GM12878 (cell line): ENCODE data around the gene BBLN. TPM values are rescaled to one million over a fixed set of nuclear protein-coding genes. Genes with fewer than 3 reads are reported as not detected.

Experiments used
- ATAC-seq: fragments of 200-7000 bp; cut with Tn5 transposase; 3 replicates; pipeline ENCODE4 v1.9.1; 2020; ENCODE audit warnings: mild to moderate bottlenecking, moderate library complexity
- BruUV-seq: library from RNA; stranded (reverse); fragments of 400-500 nt; replicated peaks from 2 replicates; lab custom pipeline; 2021; lab: Mats Ljungman, UMichigan
- CTCF ChIA-PET: fragments of 300-600 bp; sonication (Branson Sonifier 250); formaldehyde crosslinking; extraction: SDS; loops from one replicate; lab custom pipeline; 2021; ENCODE audit warnings: inconsistent platforms; lab: Yijun Ruan, JAX
- POLR2A ChIA-PET: fragments of 350-600 bp; formaldehyde crosslinking; extraction: SDS; loops from one replicate; lab custom pipeline; 2021; ENCODE audit warnings: inconsistent platforms; lab: Charles Lee
- RAD21 ChIA-PET: fragments of 300-600 bp; sonication (Branson Sonifier 250); formaldehyde crosslinking; loops from one replicate; lab custom pipeline; 2023; ENCODE audit warnings: antibody characterized with exemption; ENCODE audit not compliant: unreplicated experiment; lab: Charles Lee
- SMC1A ChIA-PET: fragments of 300-600 bp; sonication (Branson Sonifier 250); formaldehyde crosslinking; loops from one replicate; lab custom pipeline; 2023; ENCODE audit not compliant: unreplicated experiment, uncharacterized antibody; lab: Charles Lee
- DNase-seq: peaks from one replicate; pipeline ENCODE4 v3.0.0-alpha.2; 2011; ENCODE audit warnings: low read depth, low spot score
- FAIRE-seq: peaks from 3 replicates; lab custom pipeline; 2011; peaks lifted over from hg19 to GRCh38; lab: Jason Lieb, UNC
- H2AFZ ChIP-seq: 2 replicates; pipeline ENCODE4 v1.6.0; 2011; ENCODE audit warnings: low read depth, low read length, control low read depth; ENCODE audit not compliant: control insufficient read depth
- H3K27ac ChIP-seq: 2 replicates; pipeline ENCODE4 v1.5.1; 2011; ENCODE audit warnings: control low read depth; ENCODE audit not compliant: control insufficient read depth, insufficient read depth
- H3K27me3 ChIP-seq, 2 experiments: replicated peaks in 1 of 2; 2 replicates each; pipeline versions ENCODE4 v1.6.0 to v1.6.1; 2011; ENCODE audit warnings: low read length in 1 of 2; ENCODE audit not compliant: control insufficient read depth in 2 of 2, insufficient read depth in 2 of 2
- H3K36me3 ChIP-seq, 2 experiments: 2 replicates each; pipeline ENCODE4 v1.5.1; 2011; ENCODE audit warnings: low read length in 1 of 2; ENCODE audit not compliant: control insufficient read depth in 2 of 2, insufficient read depth in 2 of 2
- H3K4me1 ChIP-seq: 2 replicates; pipeline ENCODE4 v1.6.1; 2011; ENCODE audit warnings: mild to moderate bottlenecking, low read length, moderate library complexity, mixed read lengths; ENCODE audit not compliant: control insufficient read depth, insufficient read depth
- H3K4me2 ChIP-seq: 2 replicates; pipeline ENCODE4 v1.6.0; 2011; ENCODE audit warnings: control low read depth; ENCODE audit not compliant: control insufficient read depth, insufficient read depth
- H3K4me3 ChIP-seq: fragments of 200-600 bp; sonication (generic); 2 replicates; pipeline ENCODE4 v1.5.1; 2016
- H3K79me2 ChIP-seq: 2 replicates; pipeline ENCODE4 v1.6.0; 2011; ENCODE audit warnings: low read length; ENCODE audit not compliant: control insufficient read depth, insufficient read depth
- H3K9ac ChIP-seq: 2 replicates; pipeline ENCODE4 v1.8.0; 2011; ENCODE audit warnings: low read length, control low read depth, mixed read lengths; ENCODE audit not compliant: control insufficient read depth, insufficient read depth
- H3K9me3 ChIP-seq: replicated peaks from 3 replicates; pipeline ENCODE4 v1.5.1; 2011; ENCODE audit warnings: mild to moderate bottlenecking, low read length; ENCODE audit not compliant: control insufficient read depth, insufficient read depth
- H4K20me1 ChIP-seq: 2 replicates; pipeline ENCODE4 v1.6.0; 2011; ENCODE audit not compliant: control insufficient read depth, insufficient read depth
- CHD2 ChIP-seq: IDR thresholded peaks from 2 replicates; pipeline ENCODE4 v1.6.1; 2011; ENCODE audit warnings: low read depth, low read length, improper control_type of control experiment, borderline replicate concordance
- EED ChIP-seq: sonication (generic); IDR thresholded peaks from 2 replicates; pipeline ENCODE4 v1.6.1; 2016; ENCODE audit warnings: antibody characterized with exemption, low read depth
- GABPA ChIP-seq: IDR thresholded peaks from 2 replicates; pipeline ENCODE4 v1.6.1; 2014; ENCODE audit warnings: antibody characterized with exemption, low read depth, mild to moderate bottlenecking, inconsistent platforms
- HDAC6 ChIP-seq: fragments of 200-600 bp; sonication (generic); IDR thresholded peaks from one replicate; pipeline ENCODE4 v1.8.0; 2017; ENCODE audit warnings: antibody characterized with exemption; ENCODE audit not compliant: unreplicated experiment
- HDGF ChIP-seq: fragments of 450-650 bp; IDR thresholded peaks from 2 replicates; pipeline ENCODE4 v1.6.1; 2016; ENCODE audit warnings: antibody characterized with exemption
- IKZF1 ChIP-seq: fragments of 450-650 bp; conservative IDR thresholded peaks from 2 replicates; pipeline ENCODE4 v1.6.1; 2017; ENCODE audit warnings: antibody characterized with exemption, mild to moderate bottlenecking
- NFIC ChIP-seq: IDR thresholded peaks from 2 replicates; pipeline ENCODE4 v1.6.1; 2012; ENCODE audit warnings: low read depth, mild to moderate bottlenecking, inconsistent platforms, low read length, moderate library complexity
- NR2F1 ChIP-seq: fragments of 450-650 bp; conservative IDR thresholded peaks from 2 replicates; pipeline ENCODE4 v1.6.1; 2017; ENCODE audit warnings: mild to moderate bottlenecking
- RAD21 ChIP-seq: IDR thresholded peaks from 2 replicates; pipeline ENCODE4 v1.6.1; 2011; ENCODE audit warnings: mild to moderate bottlenecking, low read depth, low read length, moderate library complexity; ENCODE audit not compliant: insufficient read depth
- SRF ChIP-seq, 2 experiments: IDR thresholded peaks; 2 replicates each; pipeline ENCODE4 v1.6.1; 2011; ENCODE audit warnings: low read depth in 2 of 2, low read length in 2 of 2, mild to moderate bottlenecking in 1 of 2, moderate library complexity in 1 of 2
- SUZ12 ChIP-seq: fragments of 200-600 bp; sonication (generic); IDR thresholded peaks from one replicate; pipeline ENCODE4 v1.6.1; 2018; ENCODE audit warnings: antibody characterized with exemption, mild to moderate bottlenecking; ENCODE audit not compliant: unreplicated experiment
- ZBED1 ChIP-seq: IDR thresholded peaks from 2 replicates; pipeline ENCODE4 v1.6.1; 2016; ENCODE audit warnings: borderline replicate concordance
- ZNF207 ChIP-seq: fragments of 450-650 bp; IDR thresholded peaks from 2 replicates; pipeline ENCODE4 v1.6.1; 2014; ENCODE audit warnings: antibody characterized with exemption, mild to moderate bottlenecking, borderline replicate concordance
- ZNF24 ChIP-seq: fragments of 450-650 bp; IDR thresholded peaks from 2 replicates; pipeline ENCODE4 v1.6.1; 2017; ENCODE audit warnings: antibody characterized with exemption, mild to moderate bottlenecking
- ZNF384 ChIP-seq: IDR thresholded peaks from 2 replicates; pipeline ENCODE4 v1.6.1; 2012; ENCODE audit warnings: low read depth, mild to moderate bottlenecking, low read length, improper control_type of control experiment, borderline replicate concordance
- WGBS: methylation state at CpG from one replicate; pipeline ENCODE4 v1.1.6; 2016; ENCODE audit warnings: low lambda C conversion rate; ENCODE audit not compliant: insufficient replicate concordance, insufficient coverage; ENCODE audit errors: missing lambda C conversion rate; 5-methylcytosine and 5-hydroxymethylcytosine counted together
- in situ Hi-C: fragments of 300-500 bp; cut with MboI; formaldehyde crosslinking; loops from 9 replicates; pipeline ENCODE4 v1.14.3; 2018; ENCODE audit warnings: mixed read lengths
- intact Hi-C: fragments of 100-400 bp; cut with micrococcal nuclease; formaldehyde crosslinking; loops from one replicate; pipeline ENCODE4 v1.14.2; 2022; ENCODE audit not compliant: unreplicated experiment
- polyA plus RNA-seq, 11 experiments: library from polyadenylated mRNA; depleted of rRNA in 4 of 11; unstranded in 6 of 11; stranded (reverse) in 5 of 11; fragments of >200 nt; fragmentation: Nextera tagmentation in 4 of 11; fragmentation: Illumina TruSeq in 1 of 11; extraction: Ambion mirVana in 4 of 11; extraction: Trizol in 1 of 11; gene quantifications; 1 replicate in 1 of 11; 2 replicates in 10 of 11; pipeline versions ENCODE4 v1.2.1 to v1.2.3, GENCODE V29; 2011 to 2016; ENCODE audit warnings: inconsistent platforms in 2 of 11, missing spikeins in 2 of 11, low read depth in 1 of 11
- total RNA-seq, 4 experiments: library from RNA; depleted of rRNA in 3 of 4; stranded (reverse); fragments of >200 nt in 3 of 4; fragmentation: Illumina TruSeq in 1 of 4; extraction: Trizol in 1 of 4; gene quantifications; 2 replicates each; pipeline versions ENCODE4 v1.2.1 to v1.2.3, GENCODE V29; 2013 to 2021
- TF ChIP-seq, protein P1 (sequence below): fragments of 450-650 bp; IDR thresholded peaks from 2 replicates; pipeline ENCODE4 v1.6.1; 2017; ENCODE audit warnings: borderline replicate concordance
- TF ChIP-seq, protein P2 (sequence below): fragments of 150-350 bp; IDR thresholded peaks from 2 replicates; pipeline ENCODE4 v1.6.1; 2014; ENCODE audit warnings: mild to moderate bottlenecking, low read depth, low read length
- TF ChIP-seq, protein P3 (sequence below): fragments of 450-650 bp; IDR thresholded peaks from 2 replicates; pipeline ENCODE4 v1.6.1; 2017; ENCODE audit warnings: low read depth, mild to moderate bottlenecking, moderate library complexity
- TF ChIP-seq, protein P4 (sequence below): fragments of 450-650 bp; IDR thresholded peaks from 2 replicates; pipeline ENCODE4 v1.6.1; 2016; ENCODE audit warnings: mild to moderate bottlenecking

The BBLN gene
- total and polyA plus RNA-seq, 10 of the 15 experiments (the other 5 are each of a cell fraction or from before 2014, with no cell fraction given) = 3.8 to 194 (median 66.2) TPM

DNA sequence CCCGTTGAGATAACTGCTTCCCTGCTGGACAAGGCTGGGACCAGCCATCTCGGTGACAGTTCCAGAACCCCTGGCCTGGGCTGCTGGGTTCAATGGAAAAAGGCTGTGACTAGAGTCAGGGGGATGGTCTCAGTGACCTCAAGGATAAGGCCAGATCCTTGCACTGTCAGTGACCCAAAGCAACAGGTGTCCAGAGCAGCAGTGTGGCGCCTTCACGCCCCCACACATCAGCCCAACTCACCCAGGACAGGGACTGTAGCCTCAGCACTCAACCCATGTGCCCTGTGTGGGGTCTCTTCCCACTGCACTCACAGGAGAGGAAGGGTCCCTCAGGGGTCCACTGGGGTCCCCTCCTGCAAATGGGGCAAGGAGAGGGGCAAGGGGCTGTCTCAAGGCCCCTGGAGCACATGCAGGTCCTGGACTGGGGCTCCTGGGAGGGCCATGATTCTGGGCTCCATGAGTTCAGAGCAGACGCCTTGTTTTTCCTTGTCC is 11.5 kb upstream of the BBLN start:
- WGBS = 56% methylated on average over 5 of the region's 5 CpGs
- TF ChIP-seq HDAC6 (no peak), CHD2 (no peak), HDGF (no peak), NR2F1 (no peak), SRF (IDR thresholded peaks at IDR 0.05; ENCODE audit: low read depth in 2 of 2, low read length in 2 of 2) (no peak), ZNF384 (no peak), IKZF1 (no peak), EED (no peak), ZNF24 (no peak), GABPA (no peak), ZNF207 (no peak), SUZ12 (no peak), RAD21 (no peak), ZBED1 (no peak), NFIC (no peak)
- TF ChIP-seq, protein P1, sequence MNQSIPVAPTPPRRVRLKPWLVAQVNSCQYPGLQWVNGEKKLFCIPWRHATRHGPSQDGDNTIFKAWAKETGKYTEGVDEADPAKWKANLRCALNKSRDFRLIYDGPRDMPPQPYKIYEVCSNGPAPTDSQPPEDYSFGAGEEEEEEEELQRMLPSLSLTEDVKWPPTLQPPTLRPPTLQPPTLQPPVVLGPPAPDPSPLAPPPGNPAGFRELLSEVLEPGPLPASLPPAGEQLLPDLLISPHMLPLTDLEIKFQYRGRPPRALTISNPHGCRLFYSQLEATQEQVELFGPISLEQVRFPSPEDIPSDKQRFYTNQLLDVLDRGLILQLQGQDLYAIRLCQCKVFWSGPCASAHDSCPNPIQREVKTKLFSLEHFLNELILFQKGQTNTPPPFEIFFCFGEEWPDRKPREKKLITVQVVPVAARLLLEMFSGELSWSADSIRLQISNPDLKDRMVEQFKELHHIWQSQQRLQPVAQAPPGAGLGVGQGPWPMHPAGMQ = no peak
- TF ChIP-seq, protein P2, sequence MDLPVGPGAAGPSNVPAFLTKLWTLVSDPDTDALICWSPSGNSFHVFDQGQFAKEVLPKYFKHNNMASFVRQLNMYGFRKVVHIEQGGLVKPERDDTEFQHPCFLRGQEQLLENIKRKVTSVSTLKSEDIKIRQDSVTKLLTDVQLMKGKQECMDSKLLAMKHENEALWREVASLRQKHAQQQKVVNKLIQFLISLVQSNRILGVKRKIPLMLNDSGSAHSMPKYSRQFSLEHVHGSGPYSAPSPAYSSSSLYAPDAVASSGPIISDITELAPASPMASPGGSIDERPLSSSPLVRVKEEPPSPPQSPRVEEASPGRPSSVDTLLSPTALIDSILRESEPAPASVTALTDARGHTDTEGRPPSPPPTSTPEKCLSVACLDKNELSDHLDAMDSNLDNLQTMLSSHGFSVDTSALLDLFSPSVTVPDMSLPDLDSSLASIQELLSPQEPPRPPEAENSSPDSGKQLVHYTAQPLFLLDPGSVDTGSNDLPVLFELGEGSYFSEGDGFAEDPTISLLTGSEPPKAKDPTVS = no peak
- TF ChIP-seq, protein P3, sequence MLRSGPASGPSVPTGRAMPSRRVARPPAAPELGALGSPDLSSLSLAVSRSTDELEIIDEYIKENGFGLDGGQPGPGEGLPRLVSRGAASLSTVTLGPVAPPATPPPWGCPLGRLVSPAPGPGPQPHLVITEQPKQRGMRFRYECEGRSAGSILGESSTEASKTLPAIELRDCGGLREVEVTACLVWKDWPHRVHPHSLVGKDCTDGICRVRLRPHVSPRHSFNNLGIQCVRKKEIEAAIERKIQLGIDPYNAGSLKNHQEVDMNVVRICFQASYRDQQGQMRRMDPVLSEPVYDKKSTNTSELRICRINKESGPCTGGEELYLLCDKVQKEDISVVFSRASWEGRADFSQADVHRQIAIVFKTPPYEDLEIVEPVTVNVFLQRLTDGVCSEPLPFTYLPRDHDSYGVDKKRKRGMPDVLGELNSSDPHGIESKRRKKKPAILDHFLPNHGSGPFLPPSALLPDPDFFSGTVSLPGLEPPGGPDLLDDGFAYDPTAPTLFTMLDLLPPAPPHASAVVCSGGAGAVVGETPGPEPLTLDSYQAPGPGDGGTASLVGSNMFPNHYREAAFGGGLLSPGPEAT = no peak
- TF ChIP-seq, protein P4, sequence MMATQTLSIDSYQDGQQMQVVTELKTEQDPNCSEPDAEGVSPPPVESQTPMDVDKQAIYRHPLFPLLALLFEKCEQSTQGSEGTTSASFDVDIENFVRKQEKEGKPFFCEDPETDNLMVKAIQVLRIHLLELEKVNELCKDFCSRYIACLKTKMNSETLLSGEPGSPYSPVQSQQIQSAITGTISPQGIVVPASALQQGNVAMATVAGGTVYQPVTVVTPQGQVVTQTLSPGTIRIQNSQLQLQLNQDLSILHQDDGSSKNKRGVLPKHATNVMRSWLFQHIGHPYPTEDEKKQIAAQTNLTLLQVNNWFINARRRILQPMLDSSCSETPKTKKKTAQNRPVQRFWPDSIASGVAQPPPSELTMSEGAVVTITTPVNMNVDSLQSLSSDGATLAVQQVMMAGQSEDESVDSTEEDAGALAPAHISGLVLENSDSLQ = no peak

More for the DNA sequence above, 11.5 kb upstream of the BBLN start:
- H3K27me3 ChIP-seq = peaks cover 0 to 1% of the 10 kb centered on the region in 2 experiments; a peak in 2 of 4 replicates
- CTCF ChIA-PET = no interaction called here
- H3K4me1 ChIP-seq = no peaks in the 10 kb centered on the region
- no TSS peak for BruUV-seq
- POLR2A ChIA-PET = no interaction called here
- H3K4me2 ChIP-seq = no peak overlapping the region
- ATAC-seq (no peak), DNase-seq (no peak), FAIRE-seq (no peak)
- H3K9ac ChIP-seq = no peak overlapping the region
- no peaks in the 10 kb centered on the region for H3K36me3 ChIP-seq
- H3K27ac ChIP-seq = no peak overlapping the region
- RAD21 ChIA-PET = no interaction called here
- H2AFZ ChIP-seq = no peak overlapping the region
- H3K79me2 ChIP-seq = no peaks in the 10 kb centered on the region
- H3K4me3 ChIP-seq = no peak overlapping the region
- no peaks in the 10 kb centered on the region for H3K9me3 ChIP-seq
- no peaks in the 10 kb centered on the region; the same call in 1 of the 2 replicates for H4K20me1 ChIP-seq
- SMC1A ChIA-PET = no interaction called here
- in situ Hi-C loops = no loop called here
- intact Hi-C loops = no loop called here
